ENCODE measurements around the gene PIGBOS1.

DNA sequence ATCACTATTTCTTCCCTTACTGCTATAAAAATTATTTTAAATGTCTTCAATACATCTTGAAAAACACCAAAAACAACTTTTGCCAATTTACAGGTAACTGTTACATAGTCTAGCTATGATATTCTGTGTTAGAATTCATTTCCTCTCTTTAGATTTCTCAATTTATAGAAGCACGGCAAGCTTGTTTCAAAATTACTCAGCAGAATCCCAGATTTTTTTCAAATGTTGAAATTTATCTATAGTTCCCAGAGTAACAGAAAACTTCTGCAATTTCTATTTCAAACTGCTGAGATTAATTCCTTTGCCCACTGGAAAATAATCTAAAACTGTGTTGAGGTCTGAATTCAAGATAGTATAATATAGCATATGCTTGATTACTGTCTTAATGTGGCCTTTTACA lies 48.1 kb upstream of the PIGBOS1 start:
- TF ChIP-seq RAD21 (IDR thresholded peaks at IDR 0.05; ENCODE audit: low read depth), result no peak
- no peak for TF ChIP-seq EP300 (IDR thresholded peaks at IDR 0.05; ENCODE audit: borderline replicate concordance)
- no peak for TF ChIP-seq REST (IDR thresholded peaks at IDR 0.05; ENCODE audit: low read depth)
- TF ChIP-seq TAF1 (IDR thresholded peaks at IDR 0.05; ENCODE audit: low read depth), result no peak
- TF ChIP-seq USF1 (IDR thresholded peaks at IDR 0.05), result no peak
